ENCODE data around the gene ZMYND12.

DNA sequence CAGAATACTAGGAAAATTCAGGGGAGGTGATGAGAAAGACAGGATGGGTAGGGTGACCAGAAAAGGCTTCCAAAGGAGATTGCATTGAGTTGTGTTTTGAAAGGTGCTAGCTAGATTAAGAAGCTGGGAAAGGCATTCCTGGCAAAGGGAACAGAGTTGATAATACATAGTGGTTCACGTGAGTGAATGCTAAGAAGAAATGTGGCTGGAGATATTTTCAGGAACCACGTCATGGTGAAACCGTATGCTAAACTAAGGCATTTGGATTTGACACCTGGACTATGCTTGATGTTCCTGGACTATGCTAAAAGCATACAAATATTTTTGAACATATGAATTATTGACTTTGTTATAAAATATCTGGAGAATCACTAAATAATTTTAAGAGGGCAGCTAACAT lies 22.0 kb upstream of the ZMYND12 start:
- TF ChIP-seq, protein P1, sequence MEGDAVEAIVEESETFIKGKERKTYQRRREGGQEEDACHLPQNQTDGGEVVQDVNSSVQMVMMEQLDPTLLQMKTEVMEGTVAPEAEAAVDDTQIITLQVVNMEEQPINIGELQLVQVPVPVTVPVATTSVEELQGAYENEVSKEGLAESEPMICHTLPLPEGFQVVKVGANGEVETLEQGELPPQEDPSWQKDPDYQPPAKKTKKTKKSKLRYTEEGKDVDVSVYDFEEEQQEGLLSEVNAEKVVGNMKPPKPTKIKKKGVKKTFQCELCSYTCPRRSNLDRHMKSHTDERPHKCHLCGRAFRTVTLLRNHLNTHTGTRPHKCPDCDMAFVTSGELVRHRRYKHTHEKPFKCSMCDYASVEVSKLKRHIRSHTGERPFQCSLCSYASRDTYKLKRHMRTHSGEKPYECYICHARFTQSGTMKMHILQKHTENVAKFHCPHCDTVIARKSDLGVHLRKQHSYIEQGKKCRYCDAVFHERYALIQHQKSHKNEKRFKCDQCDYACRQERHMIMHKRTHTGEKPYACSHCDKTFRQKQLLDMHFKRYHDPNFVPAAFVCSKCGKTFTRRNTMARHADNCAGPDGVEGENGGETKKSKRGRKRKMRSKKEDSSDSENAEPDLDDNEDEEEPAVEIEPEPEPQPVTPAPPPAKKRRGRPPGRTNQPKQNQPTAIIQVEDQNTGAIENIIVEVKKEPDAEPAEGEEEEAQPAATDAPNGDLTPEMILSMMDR (conservative IDR thresholded peaks at IDR 0.05 in 1 of 2, IDR thresholded peaks at IDR 0.05 in 1 of 2; ENCODE audit: low read depth in 1 of 2, low read length in 2 of 2), result no peak
- TF ChIP-seq EZH2 (IDR thresholded peaks at IDR 0.05; ENCODE audit: low read length, missing control alignments), result no peak
